Smooth muscle cell (in vitro differentiated cells): ENCODE data around the gene DNAI2. TPM values are rescaled to one million over a fixed set of nuclear protein-coding genes. Genes with fewer than 3 reads are reported as not detected.

Experiments
- DNase-seq: peaks from one replicate; lab custom pipeline; 2025; ENCODE audit not compliant: unreplicated experiment; lab: John Stamatoyannopoulos, UW
- H2AFZ ChIP-seq: fragments of 200-600 bp; sonication (generic); 2 replicates; pipeline ENCODE4 v1.6.0; 2016; ENCODE audit warnings: antibody characterized with exemption, low read depth, mild to moderate bottlenecking
- H3F3A ChIP-seq: fragments of 200-600 bp; sonication (generic); 2 replicates; pipeline ENCODE4 v1.6.0; 2017; ENCODE audit warnings: antibody characterized with exemption, low read depth
- H3K27ac ChIP-seq: fragments of 200-600 bp; sonication (generic); 2 replicates; pipeline ENCODE4 v1.5.1; 2016; ENCODE audit warnings: low read depth, mild to moderate bottlenecking
- H3K27me3 ChIP-seq: fragments of 200-600 bp; sonication (generic); 2 replicates; pipeline ENCODE4 v1.6.1; 2016; ENCODE audit warnings: low read depth, mild to moderate bottlenecking
- H3K36me3 ChIP-seq: fragments of 200-600 bp; sonication (generic); 2 replicates; pipeline ENCODE4 v1.5.1; 2016; ENCODE audit warnings: low read depth
- H3K4me1 ChIP-seq: fragments of 200-600 bp; sonication (generic); 2 replicates; pipeline ENCODE4 v1.5.1; 2016; ENCODE audit warnings: low read depth
- H3K4me2 ChIP-seq: fragments of 200-600 bp; sonication (generic); 2 replicates; pipeline ENCODE4 v1.6.0; 2016; ENCODE audit warnings: mild to moderate bottlenecking
- H3K4me3 ChIP-seq: fragments of 200-600 bp; sonication (generic); 2 replicates; pipeline ENCODE4 v1.5.1; 2016; ENCODE audit warnings: mild to moderate bottlenecking
- H3K79me2 ChIP-seq: fragments of 200-600 bp; sonication (generic); 2 replicates; pipeline ENCODE4 v1.6.0; 2016; ENCODE audit warnings: low read depth, mild to moderate bottlenecking
- H3K9ac ChIP-seq: fragments of 200-600 bp; sonication (generic); 2 replicates; pipeline ENCODE4 v1.6.0; 2016; ENCODE audit warnings: low read depth
- H3K9me3 ChIP-seq: fragments of 200-600 bp; sonication (generic); replicated peaks from 2 replicates; pipeline ENCODE4 v1.5.1; 2016; ENCODE audit warnings: low read depth
- H4K20me1 ChIP-seq: fragments of 200-600 bp; sonication (generic); 2 replicates; pipeline ENCODE4 v1.6.0; 2016; ENCODE audit warnings: low read depth
- WGBS: methylation state at CpG from one replicate; pipeline ENCODE4 v1.1.7; 2016; ENCODE audit warnings: low lambda C conversion rate; 5-methylcytosine and 5-hydroxymethylcytosine counted together
- polyA plus RNA-seq: library from polyadenylated mRNA; unstranded; fragments of >200 nt; fragmentation: Nextera tagmentation; extraction: Ambion mirVana; gene quantifications from 2 replicates; pipeline ENCODE4 v1.2.1, GENCODE V29; 2016
- total RNA-seq: library from RNA; depleted of rRNA; stranded (reverse); fragments of >200 nt; gene quantifications from 2 replicates; pipeline ENCODE4 v1.2.3, GENCODE V29; 2014
- TF ChIP-seq, protein P1 (sequence below): fragments of 200-600 bp; sonication (generic); IDR thresholded peaks from 2 replicates; pipeline ENCODE4 v1.5.1; 2017; ENCODE audit warnings: borderline replicate concordance, mild to moderate bottlenecking, antibody characterized with exemption; ENCODE audit not compliant: insufficient read depth, poor library complexity, severe bottlenecking

Gene DNAI2
- total and polyA plus RNA-seq, 2 experiments from 2014 or later, result not detected

GRCh38 chr17:74354123-74354522 lies 80.1 kb downstream of the DNAI2 start:
- WGBS, result 11% methylated on average over 28 of the region's 29 CpGs
- no peak overlapping the region for H3K9ac ChIP-seq
- H3K4me3 ChIP-seq, result no peak overlapping the region
- H3K79me2 ChIP-seq, result no peaks in the 10 kb centered on the region
- no peaks in the 10 kb centered on the region for H3K4me1 ChIP-seq
- peaks cover 95% of the 10 kb centered on the region for H3K27me3 ChIP-seq
- H3F3A ChIP-seq, result no peaks in the 10 kb centered on the region
- no peaks in the 10 kb centered on the region for H4K20me1 ChIP-seq
- DNase-seq, result no peak
- TF ChIP-seq, protein P1, sequence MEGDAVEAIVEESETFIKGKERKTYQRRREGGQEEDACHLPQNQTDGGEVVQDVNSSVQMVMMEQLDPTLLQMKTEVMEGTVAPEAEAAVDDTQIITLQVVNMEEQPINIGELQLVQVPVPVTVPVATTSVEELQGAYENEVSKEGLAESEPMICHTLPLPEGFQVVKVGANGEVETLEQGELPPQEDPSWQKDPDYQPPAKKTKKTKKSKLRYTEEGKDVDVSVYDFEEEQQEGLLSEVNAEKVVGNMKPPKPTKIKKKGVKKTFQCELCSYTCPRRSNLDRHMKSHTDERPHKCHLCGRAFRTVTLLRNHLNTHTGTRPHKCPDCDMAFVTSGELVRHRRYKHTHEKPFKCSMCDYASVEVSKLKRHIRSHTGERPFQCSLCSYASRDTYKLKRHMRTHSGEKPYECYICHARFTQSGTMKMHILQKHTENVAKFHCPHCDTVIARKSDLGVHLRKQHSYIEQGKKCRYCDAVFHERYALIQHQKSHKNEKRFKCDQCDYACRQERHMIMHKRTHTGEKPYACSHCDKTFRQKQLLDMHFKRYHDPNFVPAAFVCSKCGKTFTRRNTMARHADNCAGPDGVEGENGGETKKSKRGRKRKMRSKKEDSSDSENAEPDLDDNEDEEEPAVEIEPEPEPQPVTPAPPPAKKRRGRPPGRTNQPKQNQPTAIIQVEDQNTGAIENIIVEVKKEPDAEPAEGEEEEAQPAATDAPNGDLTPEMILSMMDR, result peak; percentile 43
- H3K9me3 ChIP-seq, result no peaks in the 10 kb centered on the region
- no peak overlapping the region for H3K27ac ChIP-seq
- no peaks in the 10 kb centered on the region for H3K36me3 ChIP-seq
- H3K4me2 ChIP-seq, result no peak overlapping the region
- H2AFZ ChIP-seq, result no peak overlapping the region

- Histone ChIP-seq H3K9me3 (no peaks in the 10 kb centered on the region), H4K20me1 (no peaks in the 10 kb centered on the region), H3K79me2 (no peaks in the 10 kb centered on the region), H3K4me3 (no peak overlapping the region), H3K27ac (no peak overlapping the region), H3F3A (no peaks in the 10 kb centered on the region), H2AFZ (no peak overlapping the region), H3K4me2 (no peak overlapping the region), H3K4me1 (no peaks in the 10 kb centered on the region), H3K36me3 (no peaks in the 10 kb centered on the region), H3K27me3 (peaks cover 94% of the 10 kb centered on the region), H3K9ac (no peak overlapping the region)
- 85% methylated on average over 10 of the region's 10 CpGs for WGBS
- TF ChIP-seq, protein P1, result no peak
- DNase-seq, result no peak
Observed at GRCh38 chr17:74354561-74354960, 80.5 kb downstream of the DNAI2 start.

DNA sequence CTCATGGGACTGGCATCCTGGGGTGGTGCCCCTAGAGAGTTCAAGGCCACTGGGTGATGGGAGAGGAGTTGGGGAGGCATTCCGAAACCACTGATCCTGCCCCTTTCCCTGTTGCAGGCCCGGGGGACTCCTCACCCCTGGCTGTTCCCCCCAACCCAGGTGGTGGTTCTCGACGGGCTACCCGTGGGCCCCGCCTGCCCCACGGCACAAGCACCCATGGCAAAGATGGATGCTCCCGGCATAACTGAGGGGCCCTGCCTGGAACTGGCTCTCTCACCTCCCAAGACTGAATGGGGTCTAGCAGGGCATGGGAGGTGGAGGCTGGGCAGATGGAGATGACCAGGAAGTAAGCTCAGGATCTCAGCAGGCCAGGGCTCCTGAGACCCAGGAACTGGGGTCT lies 81.0 kb downstream of the DNAI2 start:
- Histone ChIP-seq H3F3A (no peaks in the 10 kb centered on the region), H3K9me3 (no peaks in the 10 kb centered on the region), H4K20me1 (no peaks in the 10 kb centered on the region), H3K4me2 (no peak overlapping the region), H3K9ac (no peak overlapping the region), H3K27me3 (peaks cover 95% of the 10 kb centered on the region), H3K79me2 (no peaks in the 10 kb centered on the region), H3K4me3 (no peak overlapping the region), H3K27ac (no peak overlapping the region), H2AFZ (no peak overlapping the region), H3K36me3 (no peaks in the 10 kb centered on the region), H3K4me1 (no peaks in the 10 kb centered on the region)
- no peak for DNase-seq
- TF ChIP-seq, protein P1, result no peak
- WGBS, result 84% methylated on average over 8 of the region's 8 CpGs

- H4K20me1 ChIP-seq, result no peaks in the 10 kb centered on the region
- H2AFZ ChIP-seq, result no peak overlapping the region
- no peaks in the 10 kb centered on the region for H3K36me3 ChIP-seq
- H3K9me3 ChIP-seq, result no peaks in the 10 kb centered on the region
- TF ChIP-seq, protein P1, result no peak
- DNase-seq, result no peak
- no peak overlapping the region for H3K27ac ChIP-seq
- no peaks in the 10 kb centered on the region for H3K79me2 ChIP-seq
- peaks cover 88% of the 10 kb centered on the region for H3K27me3 ChIP-seq
- no peak overlapping the region for H3K9ac ChIP-seq
- H3K4me2 ChIP-seq, result peak overlapping the region; percentile 57
- peaks cover 4% of the 10 kb centered on the region for H3K4me1 ChIP-seq
- H3F3A ChIP-seq, result no peaks in the 10 kb centered on the region
- H3K4me3 ChIP-seq, result no peak overlapping the region
- WGBS, result 51% methylated on average over 102 of the region's 105 CpGs
Observed at GRCh38 chr17:74356646-74357465, 82.8 kb downstream of the DNAI2 start.
